Activated CD8-positive, alpha-beta memory T cell treated with anti-CD3 and anti-CD28 coated beads, Interleukin-2, amount 50 U/mL, for 4 hours (primary cell): ENCODE data around the gene SETD3.
A peak's percentile ranks its signal among the peaks of the same experiment; 100 is the strongest.

Source experiments
- DNase-seq: peaks from one replicate; pipeline ENCODE4 v3.0.0-alpha.2; 2020

SETD3 gene

DNA sequence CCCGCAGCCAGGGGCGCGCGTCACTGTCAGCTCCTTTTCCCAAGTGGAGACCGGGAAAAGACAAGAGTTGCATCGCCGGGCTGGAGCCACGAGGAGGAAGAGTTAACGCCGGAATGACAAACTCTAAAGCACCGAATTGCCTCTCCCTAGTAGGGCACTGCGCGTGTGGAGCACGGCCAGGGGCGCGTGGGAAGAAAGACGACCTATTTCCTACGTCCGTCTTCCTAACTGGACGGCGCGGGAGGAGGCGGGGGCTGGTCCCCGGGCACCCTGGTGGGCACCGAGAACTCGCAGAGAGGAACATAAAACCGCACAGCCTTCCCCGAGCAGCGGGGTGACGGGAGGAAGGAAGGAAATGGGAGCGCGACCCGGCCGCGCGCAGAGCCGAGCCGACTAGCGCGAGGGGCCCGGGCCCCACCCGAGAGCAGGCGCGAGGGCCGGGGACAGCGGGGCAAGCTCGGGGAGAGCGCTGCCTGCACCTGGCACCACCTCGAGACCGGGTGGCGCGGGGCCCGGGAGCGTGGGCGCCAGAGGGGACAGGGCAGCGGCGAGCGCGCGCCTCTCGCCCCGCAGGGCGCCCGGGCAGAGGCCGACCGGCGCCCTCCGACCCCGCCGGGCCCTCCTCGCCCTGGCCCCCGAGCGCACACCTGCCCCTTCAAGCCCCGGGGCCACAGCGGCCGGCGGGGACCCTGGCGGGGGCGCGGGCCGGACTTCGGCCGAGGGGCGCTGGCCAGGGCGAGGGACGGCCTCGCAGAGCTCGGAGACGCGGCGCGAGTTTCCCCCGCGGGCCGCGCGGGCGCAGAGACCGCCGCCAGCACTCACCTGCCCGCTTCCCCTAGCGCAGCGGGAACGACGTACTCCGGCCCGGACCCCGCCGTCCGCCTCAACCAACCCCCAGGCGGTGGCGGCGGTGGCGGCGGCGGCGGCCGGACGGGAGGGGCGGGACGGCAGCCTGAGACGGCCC is at the start of gene SETD3:
Gene SETD3, minus strand, starts transcription at position 954 of the 964 bp plus-strand sequence. CDS start 15,054 bp downstream, outside the sequence.
- DNase-seq, result peak; percentile 36

DNA sequence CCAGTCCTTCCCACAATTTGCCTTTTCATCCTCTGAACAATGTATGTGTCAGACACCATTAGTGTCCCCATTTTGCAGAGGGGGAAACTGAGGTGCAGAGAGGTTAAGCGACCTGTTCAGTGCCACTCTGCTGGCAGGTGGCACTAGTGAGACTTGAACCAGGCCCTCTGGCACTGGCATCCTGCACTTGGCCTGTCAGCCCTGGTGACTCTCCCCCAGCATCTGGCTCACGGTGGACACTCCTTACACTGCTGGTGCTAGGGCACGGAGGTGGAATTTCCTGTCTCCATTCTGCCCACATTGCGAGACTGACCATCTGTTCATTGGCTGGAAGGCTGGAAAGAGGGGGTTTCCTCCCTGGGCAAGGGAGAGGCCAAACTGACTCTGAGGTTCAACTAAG is 49.2 kb upstream of the SETD3 start:
- DNase-seq, result no peak

- DNase-seq, result no peak
Observed at GRCh38 chr14:99527427-99528076, 46.9 kb upstream of the SETD3 start.

GRCh38 chr14:99527026-99527425 is 46.4 kb upstream of the SETD3 start:
- DNase-seq, result no peak

GRCh38 chr14:99525699-99526080 is 45.0 kb upstream of the SETD3 start:
- DNase-seq, result no peak

DNA sequence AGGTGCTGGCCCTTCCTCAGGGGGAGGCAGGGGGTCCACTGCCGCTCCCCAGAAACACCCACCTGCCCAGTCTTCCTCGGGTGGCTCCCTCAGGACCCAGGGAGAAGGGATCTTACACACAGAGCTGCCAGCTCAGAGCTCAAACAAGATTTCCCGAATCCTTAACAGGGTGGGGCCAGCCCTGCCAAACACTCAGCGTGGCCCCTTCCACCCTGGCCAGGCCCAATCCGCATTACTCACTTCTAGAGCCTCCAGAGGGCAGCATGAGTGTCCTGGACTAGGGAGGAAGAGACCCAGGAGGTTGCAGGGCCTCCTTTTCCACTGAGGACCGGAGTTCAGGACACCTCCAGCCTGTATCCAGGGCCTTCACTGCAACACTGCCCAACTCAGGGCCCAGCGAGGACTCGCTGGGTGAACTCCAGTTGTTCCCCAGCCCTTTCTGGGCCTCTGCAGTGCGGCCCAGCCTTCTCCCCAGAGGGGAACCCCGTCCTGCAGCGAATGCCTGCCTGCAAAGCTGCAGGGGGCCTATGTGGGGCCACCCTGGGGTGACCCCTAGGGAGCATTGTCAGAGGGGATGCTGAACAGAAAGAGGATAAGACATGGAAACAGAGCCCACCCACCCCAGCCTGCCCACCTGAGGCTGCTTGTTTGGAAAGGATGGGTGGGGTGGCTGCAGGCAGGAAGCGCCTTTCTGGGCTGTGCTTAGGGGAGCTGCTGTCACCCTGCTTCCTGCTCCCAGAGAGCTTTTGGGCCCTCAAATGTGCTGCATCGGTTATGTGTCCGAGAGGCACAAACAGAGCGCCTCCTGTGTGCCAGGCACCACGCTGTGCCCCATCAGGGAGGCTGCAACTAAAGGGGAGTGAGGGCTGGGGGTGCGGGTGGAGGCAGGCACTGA is 44.4 kb upstream of the SETD3 start:
- no peak for DNase-seq

DNA sequence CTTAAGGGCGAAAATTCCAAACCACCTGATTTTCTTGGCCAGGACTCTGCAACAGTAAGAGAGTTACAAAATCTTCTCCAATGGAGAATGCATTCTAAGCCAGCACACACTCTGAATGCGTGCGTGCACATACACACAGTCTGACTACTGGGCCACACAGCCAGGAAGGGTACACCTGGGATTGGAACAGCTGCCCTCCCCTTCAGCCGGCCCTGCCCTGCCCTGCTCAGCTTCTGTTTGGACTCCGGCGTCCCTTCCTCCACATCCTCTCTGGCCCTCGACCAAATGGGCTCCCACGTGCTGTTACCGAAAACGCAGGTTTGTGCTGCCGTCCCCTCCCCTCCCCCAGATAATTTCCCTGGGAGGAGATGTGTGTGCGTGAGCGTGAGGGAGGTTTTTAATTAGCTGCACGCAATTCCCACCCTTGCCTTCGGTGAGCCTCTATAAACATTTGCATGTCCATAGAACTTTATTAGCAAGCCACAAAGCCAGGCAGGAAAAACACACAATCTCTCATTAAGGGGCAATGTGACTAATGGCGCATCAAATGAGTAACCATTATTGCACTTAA is 43.5 kb upstream of the SETD3 start:
- no peak for DNase-seq

DNA sequence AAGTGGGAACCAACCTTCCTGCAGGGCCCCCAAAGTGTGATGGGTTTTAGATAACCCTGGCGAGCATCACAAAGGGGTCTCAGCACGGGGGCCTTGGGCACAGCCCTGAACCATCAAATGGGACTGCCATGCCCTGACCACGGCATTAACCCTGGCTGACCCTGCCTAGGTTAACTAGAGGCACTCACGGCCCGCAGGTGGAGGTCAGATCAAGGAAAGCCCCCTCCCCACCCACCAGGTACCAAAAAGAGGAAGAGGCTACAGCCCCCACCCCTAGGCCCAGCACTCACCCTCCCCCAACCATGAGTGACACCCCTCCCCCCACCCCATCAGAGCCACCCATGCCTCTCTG is 43.0 kb upstream of the SETD3 start:
- DNase-seq, result no peak

DNA sequence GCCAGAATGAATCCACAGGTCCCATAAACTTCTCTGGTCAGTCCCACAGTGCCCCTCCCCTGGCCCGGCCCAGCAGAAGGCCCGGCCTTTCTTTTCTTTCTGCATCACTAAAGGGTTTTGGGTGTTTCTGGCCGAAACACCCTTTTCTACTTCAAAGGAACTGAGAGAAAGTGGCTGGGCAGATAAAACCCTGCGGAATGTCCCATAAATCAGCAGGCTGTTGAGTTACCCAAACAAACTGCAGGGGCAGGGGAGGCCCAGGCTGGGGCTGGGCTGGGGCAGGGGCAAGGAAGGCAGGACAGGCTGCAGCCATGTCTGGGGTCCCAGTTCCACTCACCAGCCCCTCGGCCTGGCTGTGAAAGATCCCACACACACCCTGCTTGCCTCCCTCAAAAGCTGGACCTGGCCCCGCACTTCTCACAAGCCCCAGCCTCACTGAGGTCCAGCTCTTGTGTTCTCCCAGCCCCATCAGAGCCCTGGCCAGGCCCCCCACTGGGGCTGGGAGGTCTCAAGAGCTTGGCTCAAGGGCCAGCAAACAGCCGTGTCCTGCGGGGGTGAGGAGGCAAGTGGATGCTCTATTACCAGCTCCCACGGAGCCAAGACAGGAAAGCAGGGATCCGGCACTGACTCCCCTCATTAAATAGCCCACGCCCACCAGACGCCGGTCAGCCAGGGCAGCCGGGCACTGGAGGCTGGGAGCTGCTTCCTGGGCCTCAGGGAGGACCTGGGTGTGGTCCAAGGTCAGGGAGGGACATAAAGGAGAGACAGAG is 42.5 kb upstream of the SETD3 start:
- DNase-seq, result no peak

DNA sequence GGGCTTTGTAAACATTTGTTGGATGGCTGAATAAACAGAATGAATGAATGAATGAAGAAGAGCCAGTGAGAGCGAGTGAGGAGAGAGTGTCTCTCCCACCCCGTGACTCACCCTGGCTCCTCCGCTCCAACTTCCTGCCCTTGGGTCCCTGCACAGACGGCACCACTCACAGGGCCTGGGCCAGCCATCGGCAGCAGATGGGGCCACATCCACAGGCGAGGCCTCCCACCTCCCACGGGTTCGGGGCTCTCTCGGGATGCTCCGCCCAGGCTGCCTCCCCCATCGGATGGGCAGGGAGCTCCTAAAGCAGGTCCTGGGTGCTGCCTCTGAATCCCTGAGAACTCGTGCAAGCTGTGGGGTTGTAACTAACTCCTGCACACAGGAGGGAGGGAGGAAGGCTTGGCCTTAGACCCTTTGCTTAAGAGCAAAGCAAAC is 41.8 kb upstream of the SETD3 start:
- no peak for DNase-seq

DNA sequence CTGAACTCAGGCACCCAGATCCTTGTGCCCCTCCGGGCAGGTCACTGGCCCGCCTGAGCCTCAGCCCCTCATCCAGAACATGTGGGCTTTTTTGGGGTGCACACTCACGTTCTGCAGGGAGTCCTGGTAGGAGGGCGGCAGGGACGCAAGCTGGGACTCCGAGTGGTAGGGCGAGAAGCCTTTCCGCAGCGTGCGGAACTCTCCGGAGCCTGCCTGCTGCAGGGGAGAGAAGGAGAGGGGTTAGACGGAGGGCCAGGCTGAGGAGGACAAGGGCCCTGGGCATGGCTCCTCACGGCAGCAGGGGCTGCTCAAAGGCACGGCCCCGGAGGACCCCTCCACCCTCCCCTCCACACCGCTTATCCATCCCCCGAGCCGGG is 41.4 kb upstream of the SETD3 start:
- DNase-seq, result no peak

DNA sequence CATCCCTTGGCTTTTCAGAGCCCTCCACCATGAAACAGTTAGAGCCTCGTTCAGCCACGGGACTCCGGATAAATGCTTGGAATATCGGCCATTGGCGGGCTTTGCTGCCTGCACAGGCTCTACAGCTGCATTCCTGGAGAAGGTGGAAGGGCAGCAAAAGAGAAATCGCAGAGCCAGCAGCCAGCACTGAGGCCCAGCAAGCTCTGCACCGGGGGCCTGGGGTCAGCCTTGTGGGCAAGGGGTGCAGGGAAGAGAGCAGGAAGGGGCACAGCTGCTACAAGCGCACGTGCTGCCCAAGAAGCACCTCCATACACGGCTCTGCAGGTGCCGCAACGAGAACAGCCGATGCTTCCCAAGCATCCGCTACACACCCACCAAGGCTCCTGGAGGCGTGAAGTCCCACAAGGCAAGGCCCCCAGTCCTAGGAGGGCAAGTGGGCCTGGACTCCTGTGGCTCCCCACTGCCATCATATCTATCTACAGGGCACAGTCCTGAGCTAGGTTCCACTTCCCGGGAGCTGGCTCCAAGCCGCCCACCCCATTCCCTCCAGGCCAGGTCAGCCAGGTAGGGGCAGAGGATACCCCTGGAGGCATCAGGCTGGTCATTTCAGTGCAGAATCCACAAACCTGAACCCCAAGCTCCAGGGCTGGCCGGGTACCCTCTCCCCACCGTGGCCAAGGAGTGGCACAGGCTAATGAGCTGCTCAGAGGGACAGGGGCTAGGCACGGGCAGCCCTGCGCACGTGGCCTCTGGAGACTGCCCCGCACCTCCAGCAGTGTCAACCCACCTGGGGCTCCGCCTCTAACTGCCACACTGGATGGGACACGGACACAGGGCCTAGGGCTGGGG is 40.7 kb upstream of the SETD3 start:
- no peak for DNase-seq

GRCh38 chr14:99520571-99521081 is 40.0 kb upstream of the SETD3 start:
- DNase-seq, result no peak

DNA sequence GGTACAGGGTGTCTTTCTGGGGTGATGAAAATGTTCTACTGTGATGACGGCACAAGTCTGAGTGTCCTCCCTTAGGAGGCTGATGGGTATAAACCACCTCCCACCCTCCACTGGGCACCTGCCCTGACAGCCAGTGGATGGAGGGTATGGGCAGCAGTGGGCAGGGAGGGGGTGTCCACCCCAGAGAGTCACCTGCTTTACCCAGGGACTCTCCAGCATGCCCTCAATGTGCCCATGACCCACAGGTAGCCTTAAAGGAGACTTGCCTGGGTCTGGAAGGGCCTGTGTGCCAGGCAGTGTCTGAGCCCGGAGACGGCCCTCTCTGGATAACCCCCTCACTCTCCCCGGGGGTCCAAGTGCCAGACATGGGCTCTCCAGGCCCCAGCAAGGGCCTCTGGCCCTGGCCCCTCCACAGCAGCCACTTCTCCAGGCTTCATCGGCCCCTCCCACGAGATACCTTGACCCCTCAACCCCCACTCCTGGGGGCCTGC is 39.3 kb upstream of the SETD3 start:
- no peak for DNase-seq

GRCh38 chr14:99519347-99519881 is 38.8 kb upstream of the SETD3 start:
- DNase-seq, result no peak

- peak; percentile 85 for DNase-seq
Observed at GRCh38 chr14:99518441-99519346, 38.0 kb upstream of the SETD3 start.

GRCh38 chr14:99517643-99518381 is 37.2 kb upstream of the SETD3 start:
- DNase-seq, result no peak

- DNase-seq, result no peak
Observed at GRCh38 chr14:99516871-99517642, 36.4 kb upstream of the SETD3 start.
